ENCODE measurements around the gene USP53. TPM values are rescaled to one million over a fixed set of nuclear protein-coding genes. Genes with fewer than 3 reads are reported as not detected.

The USP53 gene
- total RNA-seq, 1 donor from 2014 or later = 20.0 TPM

DNA sequence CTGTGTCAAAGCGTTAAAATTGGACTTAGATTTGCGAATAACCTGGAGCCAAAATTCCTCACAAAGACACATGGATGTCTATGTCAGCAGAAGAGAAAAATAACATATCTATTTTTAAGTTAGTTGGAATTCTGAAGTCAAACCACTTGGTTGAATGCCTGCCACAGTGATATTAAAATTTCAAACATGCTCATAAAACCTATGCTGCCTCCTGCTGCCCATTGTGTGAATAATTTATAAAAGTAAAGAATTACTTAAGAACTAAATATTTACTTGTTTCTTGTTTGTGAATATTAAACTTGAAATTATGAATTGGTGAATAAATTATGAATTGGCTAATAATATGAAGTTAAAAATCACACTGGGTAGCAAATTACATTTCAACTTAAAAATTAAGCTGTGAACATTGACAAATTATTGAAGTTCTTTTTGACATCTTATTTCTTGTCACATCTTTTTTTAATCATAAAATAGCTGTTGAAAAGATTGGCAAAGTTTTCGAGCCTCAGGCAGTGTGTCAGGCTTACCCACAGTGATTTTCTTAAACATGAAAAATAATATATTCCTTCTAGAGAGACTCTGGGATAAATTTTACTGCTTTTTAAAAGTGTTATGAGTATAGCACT is 74.0 kb downstream of the USP53 start:
- no peak overlapping the region for H3K4me3 Mint-ChIP-seq (ENCODE audit: unreplicated experiment)
- no peaks in the 10 kb centered on the region for H3K9me3 Mint-ChIP-seq (ENCODE audit: low read depth)
- no peaks in the 10 kb centered on the region for H3K27me3 Mint-ChIP-seq (ENCODE audit: low read depth)
- TF ChIP-seq, protein P1, sequence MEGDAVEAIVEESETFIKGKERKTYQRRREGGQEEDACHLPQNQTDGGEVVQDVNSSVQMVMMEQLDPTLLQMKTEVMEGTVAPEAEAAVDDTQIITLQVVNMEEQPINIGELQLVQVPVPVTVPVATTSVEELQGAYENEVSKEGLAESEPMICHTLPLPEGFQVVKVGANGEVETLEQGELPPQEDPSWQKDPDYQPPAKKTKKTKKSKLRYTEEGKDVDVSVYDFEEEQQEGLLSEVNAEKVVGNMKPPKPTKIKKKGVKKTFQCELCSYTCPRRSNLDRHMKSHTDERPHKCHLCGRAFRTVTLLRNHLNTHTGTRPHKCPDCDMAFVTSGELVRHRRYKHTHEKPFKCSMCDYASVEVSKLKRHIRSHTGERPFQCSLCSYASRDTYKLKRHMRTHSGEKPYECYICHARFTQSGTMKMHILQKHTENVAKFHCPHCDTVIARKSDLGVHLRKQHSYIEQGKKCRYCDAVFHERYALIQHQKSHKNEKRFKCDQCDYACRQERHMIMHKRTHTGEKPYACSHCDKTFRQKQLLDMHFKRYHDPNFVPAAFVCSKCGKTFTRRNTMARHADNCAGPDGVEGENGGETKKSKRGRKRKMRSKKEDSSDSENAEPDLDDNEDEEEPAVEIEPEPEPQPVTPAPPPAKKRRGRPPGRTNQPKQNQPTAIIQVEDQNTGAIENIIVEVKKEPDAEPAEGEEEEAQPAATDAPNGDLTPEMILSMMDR (IDR thresholded peaks at IDR 0.05) = peak; percentile 95
- peaks cover 26% of the 10 kb centered on the region for H3K4me1 Mint-ChIP-seq (ENCODE audit: low read depth)
- H3K27ac Mint-ChIP-seq (ENCODE audit: unreplicated experiment) = peak overlapping the region; percentile 55
- H3K36me3 Mint-ChIP-seq (ENCODE audit: low read depth) = no peaks in the 10 kb centered on the region
- DNase-seq (ENCODE audit: low spot score) = no peak

DNA sequence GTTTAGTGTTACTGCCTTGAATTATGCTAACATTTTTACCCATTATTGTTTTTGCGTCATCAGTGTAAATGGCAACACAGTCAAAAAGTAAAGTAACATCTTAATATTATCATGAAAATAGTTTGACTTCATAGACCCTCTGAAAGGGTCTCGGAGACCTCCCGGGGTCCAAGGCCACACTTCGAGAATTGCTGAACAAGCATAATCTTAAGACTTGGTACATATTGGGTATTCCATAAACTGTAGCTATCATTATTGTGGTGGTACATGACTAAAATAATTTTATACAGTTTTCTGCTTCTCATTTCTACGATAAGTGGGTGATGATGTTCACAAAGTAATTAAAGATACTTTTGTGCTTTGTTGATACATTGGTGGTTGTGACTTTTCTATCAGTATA is 76.8 kb downstream of the USP53 start:
- peaks cover 21% of the 10 kb centered on the region for H3K4me1 Mint-ChIP-seq (ENCODE audit: low read depth)
- H3K27ac Mint-ChIP-seq (ENCODE audit: unreplicated experiment) = no peak overlapping the region
- no peak overlapping the region for H3K4me3 Mint-ChIP-seq (ENCODE audit: unreplicated experiment)
- H3K9me3 Mint-ChIP-seq (ENCODE audit: low read depth) = no peaks in the 10 kb centered on the region
- peaks cover 1% of the 10 kb centered on the region for H3K36me3 Mint-ChIP-seq (ENCODE audit: low read depth)
- no peaks in the 10 kb centered on the region for H3K27me3 Mint-ChIP-seq (ENCODE audit: low read depth)
- TF ChIP-seq, protein P1 (IDR thresholded peaks at IDR 0.05) = no peak
- DNase-seq (ENCODE audit: low spot score) = no peak

DNA sequence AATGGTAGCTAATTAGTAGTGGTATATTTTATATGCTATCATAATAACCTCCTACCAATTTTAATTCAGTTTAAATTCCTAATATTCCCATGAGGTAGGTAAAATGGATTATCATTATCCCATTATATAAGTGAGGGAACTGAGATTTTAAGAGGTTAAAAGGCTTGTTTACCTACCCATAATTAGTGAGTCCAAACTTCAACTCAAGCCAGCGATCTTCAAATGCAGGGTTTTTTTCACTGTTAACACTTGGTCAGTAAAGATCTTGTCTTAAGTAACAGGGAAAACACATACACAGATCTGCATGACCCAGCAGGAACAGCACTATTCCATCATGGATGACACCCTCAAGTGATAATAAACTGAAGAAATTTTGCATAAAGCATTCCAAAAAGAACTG is 78.1 kb downstream of the USP53 start:
- no peak overlapping the region for H3K4me3 Mint-ChIP-seq (ENCODE audit: unreplicated experiment)
- TF ChIP-seq, protein P1 (IDR thresholded peaks at IDR 0.05) = no peak
- H3K36me3 Mint-ChIP-seq (ENCODE audit: low read depth) = peaks cover 1% of the 10 kb centered on the region
- DNase-seq (ENCODE audit: low spot score) = no peak
- no peaks in the 10 kb centered on the region for H3K9me3 Mint-ChIP-seq (ENCODE audit: low read depth)
- peaks cover 11% of the 10 kb centered on the region for H3K4me1 Mint-ChIP-seq (ENCODE audit: low read depth)
- no peak overlapping the region for H3K27ac Mint-ChIP-seq (ENCODE audit: unreplicated experiment)
- H3K27me3 Mint-ChIP-seq (ENCODE audit: low read depth) = no peaks in the 10 kb centered on the region

DNA sequence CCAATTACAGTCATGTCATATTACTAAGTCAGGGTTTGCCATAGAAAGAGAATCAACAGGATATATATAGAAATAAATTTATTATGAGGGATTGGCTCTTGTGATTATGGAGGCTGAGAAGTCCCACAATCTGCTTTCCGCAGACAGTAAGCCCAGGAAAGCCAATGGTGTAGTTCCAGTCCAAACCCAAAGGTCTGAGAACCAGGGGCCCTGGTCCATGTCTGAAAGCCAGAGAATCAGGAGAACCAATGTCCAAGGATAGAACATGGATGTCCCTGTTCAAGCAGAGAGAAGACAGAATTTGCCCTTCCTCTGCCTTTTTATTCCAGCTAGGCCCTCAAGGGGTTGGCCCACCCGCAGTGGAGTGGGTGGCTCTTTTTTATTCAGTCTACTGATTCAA is 83.8 kb downstream of the USP53 start:
- Mint-ChIP-seq H3K36me3 (ENCODE audit: low read depth) (peaks cover 17% of the 10 kb centered on the region), H3K27me3 (ENCODE audit: low read depth) (no peaks in the 10 kb centered on the region), H3K27ac (ENCODE audit: unreplicated experiment) (no peak overlapping the region), H3K9me3 (ENCODE audit: low read depth) (no peaks in the 10 kb centered on the region), H3K4me3 (ENCODE audit: unreplicated experiment) (no peak overlapping the region), H3K4me1 (ENCODE audit: low read depth) (peaks cover 31% of the 10 kb centered on the region)
- DNase-seq (ENCODE audit: low spot score) = no peak
- TF ChIP-seq, protein P1 (IDR thresholded peaks at IDR 0.05) = no peak

DNA sequence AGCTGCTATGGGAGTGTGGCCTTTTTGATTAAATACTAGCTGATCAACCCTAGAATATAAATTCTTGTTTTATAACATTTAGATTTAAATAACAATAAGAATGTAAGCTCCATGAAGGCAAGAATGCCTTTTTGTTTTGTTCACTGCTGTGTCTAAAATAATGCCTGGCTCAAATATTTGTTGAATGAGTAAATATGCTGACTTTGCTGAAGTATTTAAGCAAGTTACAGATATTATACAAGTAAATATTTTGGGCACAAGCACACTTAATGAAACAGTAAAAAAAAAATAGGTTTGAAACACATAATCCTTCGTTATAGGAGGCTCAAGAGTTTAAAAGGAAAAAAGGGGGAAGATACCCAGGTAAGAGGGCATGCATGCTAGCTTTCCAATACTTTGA is 85.3 kb downstream of the USP53 start:
- no peaks in the 10 kb centered on the region for H3K9me3 Mint-ChIP-seq (ENCODE audit: low read depth)
- no peaks in the 10 kb centered on the region for H3K27me3 Mint-ChIP-seq (ENCODE audit: low read depth)
- no peak for DNase-seq (ENCODE audit: low spot score)
- peaks cover 17% of the 10 kb centered on the region for H3K36me3 Mint-ChIP-seq (ENCODE audit: low read depth)
- peak overlapping the region; percentile 99 for H3K4me3 Mint-ChIP-seq (ENCODE audit: unreplicated experiment)
- H3K27ac Mint-ChIP-seq (ENCODE audit: unreplicated experiment) = peak overlapping the region; percentile 41
- peaks cover 40% of the 10 kb centered on the region for H3K4me1 Mint-ChIP-seq (ENCODE audit: low read depth)
- TF ChIP-seq, protein P1 (IDR thresholded peaks at IDR 0.05) = no peak
